Fibroblast of lung (primary cell): ENCODE measurements around the gene RASA3.

Experiments used
- EZH2 ChIP-seq: IDR thresholded peaks from 2 replicates; pipeline ENCODE4 v1.5.1; 2012; ENCODE audit warnings: low read length, control low read depth, mild to moderate bottlenecking; ENCODE audit errors: missing control alignments
- TF ChIP-seq, protein P1 (sequence below), 2 donors: IDR thresholded peaks in 1 of 2; conservative IDR thresholded peaks in 1 of 2; 1 replicate in 1 of 2; 2 replicates in 1 of 2; pipeline ENCODE4 v1.5.1; 2011 to 2012; ENCODE audit warnings: low read length in 2 of 2, control low read depth in 1 of 2, inconsistent platforms in 1 of 2, low read depth in 1 of 2, mild to moderate bottlenecking in 1 of 2

DNA sequence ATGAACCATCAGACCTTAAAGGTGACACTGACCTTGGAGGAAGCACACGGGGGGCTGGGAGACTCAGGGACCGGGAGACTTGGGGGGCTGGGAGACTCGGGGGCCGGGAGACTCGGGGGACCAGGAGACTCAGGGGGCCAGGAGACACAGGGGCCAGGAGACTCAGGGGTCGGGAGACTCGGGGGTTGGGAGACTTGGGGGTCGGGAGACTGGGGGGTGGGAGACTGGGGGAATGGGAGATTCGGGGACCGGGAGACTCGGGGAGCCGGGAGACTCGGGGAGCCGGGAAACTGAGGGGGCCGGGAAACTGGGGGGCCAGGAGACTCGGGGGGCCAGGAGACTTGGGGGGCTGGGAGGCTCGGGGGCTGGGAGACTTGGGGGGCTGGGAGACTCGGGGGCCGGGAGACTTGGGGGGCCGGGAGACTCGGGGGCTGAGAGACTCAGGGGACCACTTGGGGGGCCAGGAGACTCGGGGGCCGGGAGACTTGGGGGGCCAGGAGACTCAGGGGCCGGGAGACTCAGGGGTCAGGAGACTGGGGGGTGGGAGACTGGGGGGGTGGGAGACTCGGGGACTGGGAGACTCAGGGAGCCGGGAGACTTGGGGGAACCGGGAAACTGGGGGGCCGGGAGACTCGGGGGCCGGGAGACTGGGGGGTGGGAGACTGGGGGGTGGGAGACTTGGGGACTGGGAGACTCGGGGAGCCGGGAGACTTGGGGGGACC lies 62.9 kb downstream of the RASA3 start:
- TF ChIP-seq, protein P1, sequence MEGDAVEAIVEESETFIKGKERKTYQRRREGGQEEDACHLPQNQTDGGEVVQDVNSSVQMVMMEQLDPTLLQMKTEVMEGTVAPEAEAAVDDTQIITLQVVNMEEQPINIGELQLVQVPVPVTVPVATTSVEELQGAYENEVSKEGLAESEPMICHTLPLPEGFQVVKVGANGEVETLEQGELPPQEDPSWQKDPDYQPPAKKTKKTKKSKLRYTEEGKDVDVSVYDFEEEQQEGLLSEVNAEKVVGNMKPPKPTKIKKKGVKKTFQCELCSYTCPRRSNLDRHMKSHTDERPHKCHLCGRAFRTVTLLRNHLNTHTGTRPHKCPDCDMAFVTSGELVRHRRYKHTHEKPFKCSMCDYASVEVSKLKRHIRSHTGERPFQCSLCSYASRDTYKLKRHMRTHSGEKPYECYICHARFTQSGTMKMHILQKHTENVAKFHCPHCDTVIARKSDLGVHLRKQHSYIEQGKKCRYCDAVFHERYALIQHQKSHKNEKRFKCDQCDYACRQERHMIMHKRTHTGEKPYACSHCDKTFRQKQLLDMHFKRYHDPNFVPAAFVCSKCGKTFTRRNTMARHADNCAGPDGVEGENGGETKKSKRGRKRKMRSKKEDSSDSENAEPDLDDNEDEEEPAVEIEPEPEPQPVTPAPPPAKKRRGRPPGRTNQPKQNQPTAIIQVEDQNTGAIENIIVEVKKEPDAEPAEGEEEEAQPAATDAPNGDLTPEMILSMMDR (conservative IDR thresholded peaks at IDR 0.05 in 1 of 2, IDR thresholded peaks at IDR 0.05 in 1 of 2; ENCODE audit: low read depth in 1 of 2, low read length in 2 of 2), result no peak
- TF ChIP-seq EZH2, result no peak
